Adrenal gland (tissue), 12 donors: ENCODE measurements around the gene LUC7L3. TPM values are rescaled to one million over a fixed set of nuclear protein-coding genes. Genes with fewer than 3 reads are reported as not detected.

ENCODE experiments used
- DNase-seq, 7 donors: peaks; one replicate each; pipeline ENCODE4 v3.0.0-alpha.2; 2019 to 2020
- H3K27ac ChIP-seq, 5 donors: fragments of 200-600 bp; sonication (generic) in 4 of 5; 1 replicate in 3 of 5; 2 replicates in 2 of 5; pipeline versions ENCODE4 v1.5.1 to v1.8.0; 2016 to 2020; ENCODE audit warnings: mild to moderate bottlenecking in 1 of 5
- H3K27me3 ChIP-seq: fragments of 200-600 bp; 2 replicates; pipeline ENCODE4 v1.8.0; 2021
- H3K36me3 ChIP-seq, 2 donors: fragments of 200-600 bp; replicated peaks in 1 of 2; 1 replicate in 1 of 2; 2 replicates in 1 of 2; pipeline versions ENCODE4 v1.5.1 to v1.8.0; 2018 to 2022
- H3K4me1 ChIP-seq, 2 donors: fragments of 200-600 bp; replicated peaks in 1 of 2; 1 replicate in 1 of 2; 2 replicates in 1 of 2; pipeline versions ENCODE4 v1.5.1 to v1.8.0; 2018 to 2021
- H3K4me3 ChIP-seq, 4 donors: fragments of 200-600 bp; sonication (generic) in 3 of 4; one replicate each; pipeline ENCODE4 v1.5.1; 2016 to 2018
- H3K9me3 ChIP-seq, 3 donors: fragments of 200-600 bp; sonication (generic) in 1 of 3; replicated peaks in 1 of 3; 1 replicate in 2 of 3; 2 replicates in 1 of 3; pipeline versions ENCODE4 v1.5.1 to v1.8.0; 2016 to 2021
- CTCF ChIP-seq, 6 experiments: fragments of 450-650 bp in 4 of 6; fragments of 200-600 bp in 2 of 6; sonication (generic) in 1 of 6; IDR thresholded peaks; 1 replicate in 5 of 6; 2 replicates in 1 of 6; pipeline versions ENCODE4 v1.5.1 to v1.8.0; 2016 to 2021; ENCODE audit warnings: antibody characterized with exemption in 6 of 6, mild to moderate bottlenecking in 2 of 6, moderate library complexity in 1 of 6
- POLR2A ChIP-seq, 2 donors: fragments of 450-650 bp; IDR thresholded peaks; one replicate each; pipeline ENCODE4 v1.6.1; 2017; ENCODE audit warnings: antibody characterized with exemption in 2 of 2, mild to moderate bottlenecking in 2 of 2, moderate library complexity in 1 of 2
- WGBS, 4 donors: extraction: QIAGEN DNeasy Blood & Tissue Kit in 2 of 4; methylation state at CpG; one replicate each; pipeline versions ENCODE4 v1.1.5 to v1.1.7; 2013 to 2017; 5-methylcytosine and 5-hydroxymethylcytosine counted together
- intact Hi-C, 2 donors: fragments of 100-400 bp; cut with DNase I; formaldehyde crosslinking; loops; one replicate each; pipeline versions ENCODE4 v1.14.1 to v1.15.0; 2022 to 2023
- polyA plus RNA-seq, 3 donors: library from polyadenylated mRNA; stranded (reverse); fragments of 200-250 nt in 2 of 3; fragments of 350-450 nt in 1 of 3; fragmentation: Illumina TruSeq in 1 of 3; extraction: RNeasy Lipid Tissue Mini Kit (QIAGEN cat#74804) in 1 of 3; gene quantifications; one replicate each; pipeline ENCODE4 v1.2.3, GENCODE V29; 2013 to 2014
- total RNA-seq, 9 donors: library from RNA; depleted of rRNA in 4 of 9; stranded (reverse); fragments of >200 nt in 4 of 9; fragments of 120-200 nt in 1 of 9; fragmentation: NEBNext Ultra II Directional in 1 of 9; extraction: Animal tissue kit (Norgen Biotek cat#: 25700) in 1 of 9; gene quantifications; one replicate each; pipeline versions ENCODE4 v1.1.0 to v1.2.4, GENCODE V29; 2013 to 2023
- donor health status: healthy with polysubstance abuse.
- donor health status: Bipolar disorder and iron deficiency.
- donor health status: DM: yes; HTN: yes; CAD: no.
- donor health status: DM: no; HTN: no; CAD: no.
- donor health status: DM: no; HTN: no; CAD: no.
- donor health status: DM: yes; HTN: yes; CAD: no.

LUC7L3 gene
- total and polyA plus RNA-seq, 12 donors: 16.1 to 248 (median 89.2) TPM

GRCh38 chr17:50712641-50713040 is 6.8 kb upstream of the LUC7L3 start:
- Histone ChIP-seq H3K36me3 (no peaks in the 10 kb centered on the region), H3K27me3 (no peaks in the 10 kb centered on the region), H3K9me3 (no peaks in the 10 kb centered on the region), H3K4me3 (no peak overlapping the region), H3K4me1 (peaks cover 14 to 24% of the 10 kb centered on the region in 2 donors), H3K27ac (no peak overlapping the region)
- TF ChIP-seq POLR2A (IDR thresholded peaks at IDR 0.05) (no peak), CTCF (IDR thresholded peaks at IDR 0.05) (no peak)
- no peak for DNase-seq
- 87 to 88% (median 87%) methylated on average over 9 of the region's 9 CpGs for WGBS, 4 donors
- intact Hi-C loops: no loop called here

GRCh38 chr17:50715471-50715870 is 3.9 kb upstream of the LUC7L3 start:
- H3K36me3 ChIP-seq: no peaks in the 10 kb centered on the region
- intact Hi-C loops: no loop called here
- no peak overlapping the region for H3K4me3 ChIP-seq
- TF ChIP-seq POLR2A (IDR thresholded peaks at IDR 0.05) (no peak), CTCF (IDR thresholded peaks at IDR 0.05) (no peak)
- H3K4me1 ChIP-seq: peaks cover 0 to 3% of the 10 kb centered on the region in 2 donors
- no peak for DNase-seq
- H3K27ac ChIP-seq: no peak overlapping the region
- no peaks in the 10 kb centered on the region for H3K9me3 ChIP-seq
- WGBS, 4 donors: 85 to 96% (median 89%) methylated on average over 3 of the region's 3 CpGs
- no peaks in the 10 kb centered on the region for H3K27me3 ChIP-seq

GRCh38 chr17:50719924-50720794 is 756 bp downstream of the LUC7L3 start:
- Histone ChIP-seq H3K4me1 (peaks cover 6 to 45% of the 10 kb centered on the region in 2 donors), H3K4me3 (peak overlapping the region; percentile 25 to 89 (median 76)), H3K9me3 (no peaks in the 10 kb centered on the region), H3K36me3 (no peaks in the 10 kb centered on the region), H3K27ac (peak overlapping the region; percentile 80 to 98 (median 95)), H3K27me3 (no peaks in the 10 kb centered on the region)
- WGBS, 4 donors: 0 to 3% (median 1%) methylated on average over 19 to 25 of the region's 25 CpGs
- intact Hi-C loops: no loop called here
- no peak for TF ChIP-seq POLR2A (IDR thresholded peaks at IDR 0.05)
- no peak for TF ChIP-seq CTCF (IDR thresholded peaks at IDR 0.05)
- no peak for DNase-seq

GRCh38 chr17:50721194-50722010 is 2.0 kb downstream of the LUC7L3 start:
- no peak for DNase-seq
- 8 to 13% (median 11%) methylated on average over 7 of the region's 7 CpGs for WGBS, 4 donors
- TF ChIP-seq CTCF (IDR thresholded peaks at IDR 0.05) (no peak), POLR2A (IDR thresholded peaks at IDR 0.05) (peak in 1 of 2 donors; percentile 23)
- peak overlapping the region in 3 of 5 donors; percentile 19 to 95 (median 20) for H3K27ac ChIP-seq
- H3K9me3 ChIP-seq: no peaks in the 10 kb centered on the region
- H3K27me3 ChIP-seq: no peaks in the 10 kb centered on the region
- intact Hi-C loops: no loop called here
- peak overlapping the region in 1 of 4 donors; percentile 89 for H3K4me3 ChIP-seq
- peaks cover 6 to 57% of the 10 kb centered on the region in 2 donors for H3K4me1 ChIP-seq
- no peaks in the 10 kb centered on the region for H3K36me3 ChIP-seq
